WTC11 (cell line): ENCODE data around the gene KRT79. TPM values are rescaled to one million over a fixed set of nuclear protein-coding genes. Genes with fewer than 3 reads are reported as not detected.
"Not testable (repeated sequence)": the region's sequence is repeated elsewhere in the genome, so short reads cannot be mapped to it uniquely, and the experiment has no call there.

Source experiments
- ATAC-seq: fragments of 200-7000 bp; cut with Tn5 transposase; 2 replicates; pipeline ENCODE4 v1.10.0; 2021; ENCODE audit warnings: mild to moderate bottlenecking, moderate library complexity
- CTCF ChIA-PET: fragments of 300-600 bp; sonication (Branson Sonifier 250); formaldehyde crosslinking; loops from one replicate; lab custom pipeline; 2021; ENCODE audit warnings: antibody characterized with exemption; lab: Charles Lee
- POLR2A ChIA-PET: fragments of 350-600 bp; sonication (Branson Sonifier 250); formaldehyde crosslinking; loops from one replicate; lab custom pipeline; 2021; ENCODE audit warnings: antibody characterized with exemption; lab: Charles Lee
- DNase-seq: peaks from one replicate; pipeline ENCODE4 v3.0.0; 2021; ENCODE audit warnings: low spot score
- H3K27ac Mint-ChIP-seq: 2 replicates; pipeline ENCODE4 v1.8.0; 2021; ENCODE audit warnings: mixed read lengths
- H3K27me3 Mint-ChIP-seq: 2 replicates; pipeline ENCODE4 v1.8.0; 2021; ENCODE audit warnings: low read depth, mild to moderate bottlenecking, moderate library complexity, mixed read lengths
- H3K36me3 Mint-ChIP-seq: 2 replicates; pipeline ENCODE4 v1.8.0; 2021; ENCODE audit warnings: mixed read lengths
- H3K4me1 Mint-ChIP-seq: 2 replicates; pipeline ENCODE4 v1.8.0; 2022; ENCODE audit warnings: mixed read lengths
- H3K4me3 Mint-ChIP-seq: 2 replicates; pipeline ENCODE4 v1.8.0; 2021; ENCODE audit warnings: mild to moderate bottlenecking, moderate library complexity, mixed read lengths
- H3K9me3 Mint-ChIP-seq: 2 replicates; pipeline ENCODE4 v1.8.0; 2021; ENCODE audit warnings: mixed read lengths
- FOXJ3 ChIP-seq: sonication (generic); formaldehyde crosslinking; IDR thresholded peaks from 2 replicates; pipeline ENCODE4 v1.9.0; 2021; ENCODE audit warnings: missing genetic modification reagents, mild to moderate bottlenecking, borderline replicate concordance
- GABPB1 ChIP-seq: sonication (generic); formaldehyde crosslinking; IDR thresholded peaks from 2 replicates; pipeline ENCODE4 v1.8.1; 2023; ENCODE audit warnings: mild to moderate bottlenecking, missing genetic modification reagents
- GRHL2 ChIP-seq: fragments of 250-450 bp; sonication (Bioruptor Pico); IDR thresholded peaks from 2 replicates; pipeline ENCODE4 v1.8.0; 2022; ENCODE audit warnings: mild to moderate bottlenecking, moderate library complexity; ENCODE audit not compliant: insufficient replicate concordance, severe bottlenecking
- GTF2I ChIP-seq: fragments of 250-450 bp; sonication (Bioruptor Pico); conservative IDR thresholded peaks from 2 replicates; pipeline ENCODE4 v1.4.0; 2021; ENCODE audit warnings: mild to moderate bottlenecking
- HMGA2 ChIP-seq: fragments of 250-450 bp; sonication (Bioruptor Pico); IDR thresholded peaks from 2 replicates; pipeline ENCODE4 v1.4.0; 2021; ENCODE audit warnings: mild to moderate bottlenecking, moderate library complexity
- JUN ChIP-seq: sonication (generic); formaldehyde crosslinking; IDR thresholded peaks from 2 replicates; pipeline ENCODE4 v1.8.0; 2023; ENCODE audit warnings: mild to moderate bottlenecking, missing genetic modification reagents
- MYBL2 ChIP-seq: sonication (generic); formaldehyde crosslinking; IDR thresholded peaks from 2 replicates; pipeline ENCODE4 v1.8.1; 2023; ENCODE audit warnings: mild to moderate bottlenecking, moderate library complexity, missing genetic modification reagents
- SP1 ChIP-seq: sonication (generic); formaldehyde crosslinking; conservative IDR thresholded peaks from 2 replicates; pipeline ENCODE4 v1.8.1; 2022; ENCODE audit warnings: missing genetic modification reagents
- TEAD4 ChIP-seq: sonication (generic); formaldehyde crosslinking; IDR thresholded peaks from 2 replicates; pipeline ENCODE4 v1.8.0; 2022; ENCODE audit warnings: mild to moderate bottlenecking, missing genetic modification reagents
- ZBTB21 ChIP-seq: sonication (generic); formaldehyde crosslinking; IDR thresholded peaks from 2 replicates; pipeline ENCODE4 v1.8.1; 2023; ENCODE audit warnings: mild to moderate bottlenecking, missing genetic modification reagents, borderline replicate concordance
- total RNA-seq: library from RNA; stranded (reverse); gene quantifications from 3 replicates; pipeline ENCODE4 v1.2.3, GENCODE V29; 2021
- TF ChIP-seq, protein P1 (sequence below): fragments of 250-450 bp; sonication (Bioruptor Pico); IDR thresholded peaks from 2 replicates; pipeline ENCODE4 v1.9.0; 2021; ENCODE audit warnings: mild to moderate bottlenecking
- TF ChIP-seq, protein P2 (sequence below): sonication (generic); formaldehyde crosslinking; IDR thresholded peaks from 2 replicates; pipeline ENCODE4 v1.8.1; 2023; ENCODE audit warnings: mild to moderate bottlenecking, moderate library complexity, missing genetic modification reagents
- TF ChIP-seq, protein P3 (sequence below): sonication (generic); formaldehyde crosslinking; IDR thresholded peaks from 2 replicates; pipeline ENCODE4 v1.8.0; 2023; ENCODE audit warnings: missing genetic modification reagents, mild to moderate bottlenecking, borderline replicate concordance
- TF ChIP-seq, protein P4 (sequence below): sonication (generic); formaldehyde crosslinking; IDR thresholded peaks from 2 replicates; pipeline ENCODE4 v1.8.0; 2022; ENCODE audit warnings: mild to moderate bottlenecking, missing genetic modification reagents
- TF ChIP-seq, protein P5 (sequence below): sonication (generic); formaldehyde crosslinking; IDR thresholded peaks from 2 replicates; pipeline ENCODE4 v1.8.0; 2023; ENCODE audit warnings: mild to moderate bottlenecking, missing genetic modification reagents
- TF ChIP-seq, protein P6 (sequence below): sonication (generic); formaldehyde crosslinking; IDR thresholded peaks from 2 replicates; pipeline ENCODE4 v1.8.1; 2023; ENCODE audit warnings: mild to moderate bottlenecking, missing genetic modification reagents, borderline replicate concordance

KRT79 gene
- total RNA-seq, 1 experiment from 2014 or later: not detected

DNA sequence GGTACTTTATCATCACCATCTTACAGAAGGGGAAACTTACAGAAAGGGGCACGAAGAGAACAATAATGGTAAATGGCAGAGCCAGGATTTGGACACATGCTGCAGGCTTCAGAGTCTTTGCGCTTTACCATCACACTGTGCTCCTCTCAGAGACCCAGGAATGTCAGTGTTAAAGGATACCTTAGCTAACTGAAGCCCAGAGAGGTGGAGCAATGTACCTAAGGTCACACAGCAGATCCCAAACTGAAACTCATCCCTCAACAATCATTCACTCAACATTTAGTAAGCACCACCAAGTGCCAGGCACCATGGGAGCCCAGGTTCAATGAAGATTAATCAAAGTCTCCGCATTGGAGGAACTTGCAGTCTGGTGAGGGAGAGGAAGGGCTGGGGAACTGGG, 22.7 kb upstream of the KRT79 start:
- TF ChIP-seq SP1 (CRISPR knock-in tag): no peak
- TF ChIP-seq MYBL2 (CRISPR knock-in tag): no peak
- TF ChIP-seq, protein P1, sequence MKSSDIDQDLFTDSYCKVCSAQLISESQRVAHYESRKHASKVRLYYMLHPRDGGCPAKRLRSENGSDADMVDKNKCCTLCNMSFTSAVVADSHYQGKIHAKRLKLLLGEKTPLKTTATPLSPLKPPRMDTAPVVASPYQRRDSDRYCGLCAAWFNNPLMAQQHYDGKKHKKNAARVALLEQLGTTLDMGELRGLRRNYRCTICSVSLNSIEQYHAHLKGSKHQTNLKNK (CRISPR knock-in tag): no peak
- no peak for TF ChIP-seq ZBTB21
- TF ChIP-seq, protein P2, sequence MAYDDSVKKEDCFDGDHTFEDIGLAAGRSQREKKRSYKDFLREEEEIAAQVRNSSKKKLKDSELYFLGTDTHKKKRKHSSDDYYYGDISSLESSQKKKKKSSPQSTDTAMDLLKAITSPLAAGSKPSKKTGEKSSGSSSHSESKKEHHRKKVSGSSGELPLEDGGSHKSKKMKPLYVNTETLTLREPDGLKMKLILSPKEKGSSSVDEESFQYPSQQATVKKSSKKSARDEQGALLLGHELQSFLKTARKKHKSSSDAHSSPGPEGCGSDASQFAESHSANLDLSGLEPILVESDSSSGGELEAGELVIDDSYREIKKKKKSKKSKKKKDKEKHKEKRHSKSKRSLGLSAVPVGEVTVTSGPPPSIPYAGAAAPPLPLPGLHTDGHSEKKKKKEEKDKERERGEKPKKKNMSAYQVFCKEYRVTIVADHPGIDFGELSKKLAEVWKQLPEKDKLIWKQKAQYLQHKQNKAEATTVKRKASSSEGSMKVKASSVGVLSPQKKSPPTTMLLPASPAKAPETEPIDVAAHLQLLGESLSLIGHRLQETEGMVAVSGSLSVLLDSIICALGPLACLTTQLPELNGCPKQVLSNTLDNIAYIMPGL (CRISPR knock-in tag): no peak
- TF ChIP-seq GTF2I (CRISPR knock-in tag): no peak
- TF ChIP-seq TEAD4 (CRISPR knock-in tag): no peak
- TF ChIP-seq, protein P3, sequence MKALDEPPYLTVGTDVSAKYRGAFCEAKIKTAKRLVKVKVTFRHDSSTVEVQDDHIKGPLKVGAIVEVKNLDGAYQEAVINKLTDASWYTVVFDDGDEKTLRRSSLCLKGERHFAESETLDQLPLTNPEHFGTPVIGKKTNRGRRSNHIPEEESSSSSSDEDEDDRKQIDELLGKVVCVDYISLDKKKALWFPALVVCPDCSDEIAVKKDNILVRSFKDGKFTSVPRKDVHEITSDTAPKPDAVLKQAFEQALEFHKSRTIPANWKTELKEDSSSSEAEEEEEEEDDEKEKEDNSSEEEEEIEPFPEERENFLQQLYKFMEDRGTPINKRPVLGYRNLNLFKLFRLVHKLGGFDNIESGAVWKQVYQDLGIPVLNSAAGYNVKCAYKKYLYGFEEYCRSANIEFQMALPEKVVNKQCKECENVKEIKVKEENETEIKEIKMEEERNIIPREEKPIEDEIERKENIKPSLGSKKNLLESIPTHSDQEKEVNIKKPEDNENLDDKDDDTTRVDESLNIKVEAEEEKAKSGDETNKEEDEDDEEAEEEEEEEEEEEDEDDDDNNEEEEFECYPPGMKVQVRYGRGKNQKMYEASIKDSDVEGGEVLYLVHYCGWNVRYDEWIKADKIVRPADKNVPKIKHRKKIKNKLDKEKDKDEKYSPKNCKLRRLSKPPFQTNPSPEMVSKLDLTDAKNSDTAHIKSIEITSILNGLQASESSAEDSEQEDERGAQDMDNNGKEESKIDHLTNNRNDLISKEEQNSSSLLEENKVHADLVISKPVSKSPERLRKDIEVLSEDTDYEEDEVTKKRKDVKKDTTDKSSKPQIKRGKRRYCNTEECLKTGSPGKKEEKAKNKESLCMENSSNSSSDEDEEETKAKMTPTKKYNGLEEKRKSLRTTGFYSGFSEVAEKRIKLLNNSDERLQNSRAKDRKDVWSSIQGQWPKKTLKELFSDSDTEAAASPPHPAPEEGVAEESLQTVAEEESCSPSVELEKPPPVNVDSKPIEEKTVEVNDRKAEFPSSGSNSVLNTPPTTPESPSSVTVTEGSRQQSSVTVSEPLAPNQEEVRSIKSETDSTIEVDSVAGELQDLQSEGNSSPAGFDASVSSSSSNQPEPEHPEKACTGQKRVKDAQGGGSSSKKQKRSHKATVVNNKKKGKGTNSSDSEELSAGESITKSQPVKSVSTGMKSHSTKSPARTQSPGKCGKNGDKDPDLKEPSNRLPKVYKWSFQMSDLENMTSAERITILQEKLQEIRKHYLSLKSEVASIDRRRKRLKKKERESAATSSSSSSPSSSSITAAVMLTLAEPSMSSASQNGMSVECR (CRISPR knock-in tag): no peak
- TF ChIP-seq, protein P4, sequence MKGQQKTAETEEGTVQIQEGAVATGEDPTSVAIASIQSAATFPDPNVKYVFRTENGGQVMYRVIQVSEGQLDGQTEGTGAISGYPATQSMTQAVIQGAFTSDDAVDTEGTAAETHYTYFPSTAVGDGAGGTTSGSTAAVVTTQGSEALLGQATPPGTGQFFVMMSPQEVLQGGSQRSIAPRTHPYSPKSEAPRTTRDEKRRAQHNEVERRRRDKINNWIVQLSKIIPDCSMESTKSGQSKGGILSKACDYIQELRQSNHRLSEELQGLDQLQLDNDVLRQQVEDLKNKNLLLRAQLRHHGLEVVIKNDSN: no peak
- TF ChIP-seq FOXJ3 (CRISPR knock-in tag): no peak
- TF ChIP-seq, protein P5, sequence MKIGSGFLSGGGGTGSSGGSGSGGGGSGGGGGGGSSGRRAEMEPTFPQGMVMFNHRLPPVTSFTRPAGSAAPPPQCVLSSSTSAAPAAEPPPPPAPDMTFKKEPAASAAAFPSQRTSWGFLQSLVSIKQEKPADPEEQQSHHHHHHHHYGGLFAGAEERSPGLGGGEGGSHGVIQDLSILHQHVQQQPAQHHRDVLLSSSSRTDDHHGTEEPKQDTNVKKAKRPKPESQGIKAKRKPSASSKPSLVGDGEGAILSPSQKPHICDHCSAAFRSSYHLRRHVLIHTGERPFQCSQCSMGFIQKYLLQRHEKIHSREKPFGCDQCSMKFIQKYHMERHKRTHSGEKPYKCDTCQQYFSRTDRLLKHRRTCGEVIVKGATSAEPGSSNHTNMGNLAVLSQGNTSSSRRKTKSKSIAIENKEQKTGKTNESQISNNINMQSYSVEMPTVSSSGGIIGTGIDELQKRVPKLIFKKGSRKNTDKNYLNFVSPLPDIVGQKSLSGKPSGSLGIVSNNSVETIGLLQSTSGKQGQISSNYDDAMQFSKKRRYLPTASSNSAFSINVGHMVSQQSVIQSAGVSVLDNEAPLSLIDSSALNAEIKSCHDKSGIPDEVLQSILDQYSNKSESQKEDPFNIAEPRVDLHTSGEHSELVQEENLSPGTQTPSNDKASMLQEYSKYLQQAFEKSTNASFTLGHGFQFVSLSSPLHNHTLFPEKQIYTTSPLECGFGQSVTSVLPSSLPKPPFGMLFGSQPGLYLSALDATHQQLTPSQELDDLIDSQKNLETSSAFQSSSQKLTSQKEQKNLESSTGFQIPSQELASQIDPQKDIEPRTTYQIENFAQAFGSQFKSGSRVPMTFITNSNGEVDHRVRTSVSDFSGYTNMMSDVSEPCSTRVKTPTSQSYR (CRISPR knock-in tag): no peak
- no peak for TF ChIP-seq GRHL2 (CRISPR knock-in tag)
- TF ChIP-seq GABPB1 (CRISPR knock-in tag): no peak
- TF ChIP-seq JUN: no peak
- TF ChIP-seq, protein P6, sequence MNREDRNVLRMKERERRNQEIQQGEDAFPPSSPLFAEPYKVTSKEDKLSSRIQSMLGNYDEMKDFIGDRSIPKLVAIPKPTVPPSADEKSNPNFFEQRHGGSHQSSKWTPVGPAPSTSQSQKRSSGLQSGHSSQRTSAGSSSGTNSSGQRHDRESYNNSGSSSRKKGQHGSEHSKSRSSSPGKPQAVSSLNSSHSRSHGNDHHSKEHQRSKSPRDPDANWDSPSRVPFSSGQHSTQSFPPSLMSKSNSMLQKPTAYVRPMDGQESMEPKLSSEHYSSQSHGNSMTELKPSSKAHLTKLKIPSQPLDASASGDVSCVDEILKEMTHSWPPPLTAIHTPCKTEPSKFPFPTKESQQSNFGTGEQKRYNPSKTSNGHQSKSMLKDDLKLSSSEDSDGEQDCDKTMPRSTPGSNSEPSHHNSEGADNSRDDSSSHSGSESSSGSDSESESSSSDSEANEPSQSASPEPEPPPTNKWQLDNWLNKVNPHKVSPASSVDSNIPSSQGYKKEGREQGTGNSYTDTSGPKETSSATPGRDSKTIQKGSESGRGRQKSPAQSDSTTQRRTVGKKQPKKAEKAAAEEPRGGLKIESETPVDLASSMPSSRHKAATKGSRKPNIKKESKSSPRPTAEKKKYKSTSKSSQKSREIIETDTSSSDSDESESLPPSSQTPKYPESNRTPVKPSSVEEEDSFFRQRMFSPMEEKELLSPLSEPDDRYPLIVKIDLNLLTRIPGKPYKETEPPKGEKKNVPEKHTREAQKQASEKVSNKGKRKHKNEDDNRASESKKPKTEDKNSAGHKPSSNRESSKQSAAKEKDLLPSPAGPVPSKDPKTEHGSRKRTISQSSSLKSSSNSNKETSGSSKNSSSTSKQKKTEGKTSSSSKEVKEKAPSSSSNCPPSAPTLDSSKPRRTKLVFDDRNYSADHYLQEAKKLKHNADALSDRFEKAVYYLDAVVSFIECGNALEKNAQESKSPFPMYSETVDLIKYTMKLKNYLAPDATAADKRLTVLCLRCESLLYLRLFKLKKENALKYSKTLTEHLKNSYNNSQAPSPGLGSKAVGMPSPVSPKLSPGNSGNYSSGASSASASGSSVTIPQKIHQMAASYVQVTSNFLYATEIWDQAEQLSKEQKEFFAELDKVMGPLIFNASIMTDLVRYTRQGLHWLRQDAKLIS: no peak
- TF ChIP-seq HMGA2 (CRISPR knock-in tag): no peak
- H3K4me1 Mint-ChIP-seq: no peaks in the 10 kb centered on the region
- no peak overlapping the region for H3K27ac Mint-ChIP-seq
- DNase-seq (no peak), ATAC-seq (no peak)
- H3K27me3 Mint-ChIP-seq: no peaks in the 10 kb centered on the region; the same call in 1 of the 2 replicates
- no peaks in the 10 kb centered on the region for H3K9me3 Mint-ChIP-seq
- H3K36me3 Mint-ChIP-seq: no peaks in the 10 kb centered on the region
- ChIA-PET CTCF (interaction anchor here (0.6 to 1.2 kb wide), 2 partner anchors 9 to 14 kb away, joined by 3 to 6 read pairs; no protein-coding TSS in a partner anchor), POLR2A (no interaction called here)
- H3K4me3 Mint-ChIP-seq: no peak overlapping the region

DNA sequence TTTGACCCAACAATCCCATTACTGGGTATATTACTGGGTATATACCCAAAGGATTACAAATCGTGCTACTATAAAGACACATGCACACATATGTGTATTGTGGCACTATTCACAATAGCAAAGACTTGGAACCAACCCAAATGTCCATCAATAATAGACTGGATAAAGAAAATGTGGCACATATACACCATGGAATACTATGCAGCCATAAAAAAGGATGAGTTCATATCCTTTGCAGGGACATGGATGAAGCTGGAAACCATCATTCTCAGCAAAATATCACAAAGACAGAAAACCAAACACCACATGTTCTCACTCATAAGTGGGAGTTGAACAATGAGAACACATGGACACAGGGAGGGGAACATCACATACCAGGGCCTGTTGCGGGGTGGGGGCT, 22.0 kb upstream of the KRT79 start:
- POLR2A ChIA-PET, H3K27ac Mint-ChIP-seq, H3K4me1 Mint-ChIP-seq, H3K4me3 Mint-ChIP-seq, H3K9me3 Mint-ChIP-seq, ATAC-seq, CTCF ChIA-PET, H3K36me3 Mint-ChIP-seq, DNase-seq, H3K27me3 Mint-ChIP-seq: not testable (repeated sequence)
